Measurements from ENCODE around the gene PDZD2.
"Not testable (repeated sequence)": the region's sequence is repeated elsewhere in the genome, so short reads cannot be mapped to it uniquely, and the experiment has no call there.

The PDZD2 gene

DNA sequence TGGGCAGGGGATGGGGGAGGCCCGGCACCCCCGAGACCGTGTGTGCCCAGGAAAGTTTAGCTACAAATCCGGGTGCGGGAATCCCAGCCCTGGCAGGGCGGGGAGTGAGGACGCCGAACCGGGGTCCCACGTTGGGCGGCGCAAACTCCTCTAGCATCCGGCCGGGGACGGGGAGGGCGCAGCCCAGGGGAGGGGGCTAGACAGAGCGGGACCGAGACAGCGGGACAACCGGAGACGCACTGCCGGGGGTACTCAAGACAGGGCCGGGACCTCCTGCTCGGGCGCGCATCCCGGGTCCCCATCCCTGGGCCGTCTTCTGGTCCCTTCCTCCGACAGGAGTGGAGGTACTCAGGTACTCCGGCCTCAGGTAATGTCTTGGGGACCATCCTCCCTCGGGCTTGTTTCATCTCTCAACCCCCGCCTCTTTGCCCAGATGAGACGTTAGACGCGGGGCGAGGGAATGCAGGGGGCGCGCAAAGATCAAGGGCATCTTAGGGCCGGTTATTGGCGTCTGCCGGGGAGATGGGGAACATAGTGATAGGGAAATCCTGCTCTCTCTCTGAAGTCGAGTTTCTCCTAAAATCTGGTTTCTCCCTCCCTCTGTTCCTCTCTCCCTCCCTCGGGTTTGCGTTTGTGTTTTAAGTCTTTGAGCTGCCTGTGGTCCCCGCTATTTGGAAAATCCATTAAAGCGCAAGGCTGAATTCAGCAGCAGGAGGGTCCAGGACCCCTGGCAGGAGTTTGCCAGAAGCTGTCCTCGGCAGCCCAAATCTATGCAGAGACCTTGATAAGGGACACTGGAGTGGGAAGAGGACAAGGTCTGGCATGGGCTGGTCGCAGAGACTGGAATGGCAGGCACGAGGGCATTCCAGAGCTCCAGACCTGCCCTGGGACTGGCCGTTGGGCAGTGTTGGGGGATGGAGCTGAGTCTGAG is 815 bp downstream of the PDZD2 start:
- no peak for DNase-seq

DNA sequence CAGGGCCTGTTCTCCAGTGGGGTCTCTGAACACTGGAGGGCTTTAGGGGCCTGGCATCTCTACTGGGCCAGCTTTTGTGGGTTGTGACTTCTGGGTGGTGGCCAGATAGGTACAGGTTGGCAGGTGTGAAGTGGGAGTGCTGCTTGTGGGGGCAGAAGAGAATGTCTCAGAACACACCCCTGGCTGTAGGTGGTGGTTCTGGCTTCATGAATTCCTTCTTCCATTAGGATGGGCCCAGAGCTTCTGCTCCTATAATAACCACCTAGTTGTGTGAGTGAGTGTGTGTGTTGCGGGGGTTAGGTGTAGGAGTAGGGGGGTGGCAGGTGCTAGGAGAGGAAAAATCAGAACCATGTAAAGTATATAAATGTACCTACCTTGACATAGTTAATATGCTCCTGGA is 1.6 kb downstream of the PDZD2 start:
- no peak for DNase-seq

DNA sequence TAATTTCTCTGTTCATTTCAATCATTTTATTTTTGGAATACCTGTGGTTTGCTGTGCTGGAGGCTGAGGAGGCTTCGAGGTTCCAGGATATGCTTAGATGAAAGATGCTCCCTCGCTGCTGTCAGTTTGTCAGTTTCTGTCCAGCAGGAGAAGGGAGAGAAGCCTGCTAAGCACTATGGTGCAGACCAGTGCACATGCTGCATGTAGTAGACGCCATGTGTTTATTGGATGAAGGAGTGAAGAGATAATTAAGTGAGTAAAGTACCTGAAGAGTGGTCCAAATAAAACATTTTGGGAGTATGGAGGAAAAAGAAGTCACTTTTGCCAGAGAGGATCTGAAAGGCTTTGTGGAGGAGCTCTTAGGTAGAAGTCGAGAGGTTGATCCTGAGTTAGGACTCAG is 2.1 kb downstream of the PDZD2 start:
- no peak for DNase-seq

DNA sequence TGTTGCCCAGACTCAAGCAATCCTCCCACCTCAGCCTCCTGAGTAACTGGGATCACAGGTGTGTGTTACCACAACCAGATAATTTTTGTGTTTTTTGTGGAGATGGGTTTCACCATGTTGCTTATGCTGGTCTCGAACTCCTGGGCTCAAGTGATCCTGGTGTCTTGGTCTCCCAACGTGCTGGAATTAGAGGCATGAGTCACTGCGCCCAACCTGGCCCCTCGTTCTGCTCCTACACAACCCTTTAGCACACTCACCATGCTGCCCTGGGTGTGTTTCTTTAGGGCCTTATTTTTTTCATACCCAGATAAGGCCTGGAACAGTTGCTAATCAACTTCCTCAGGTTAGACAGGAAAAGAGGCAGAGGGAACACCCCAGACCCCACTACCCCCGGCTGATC is 2.6 kb downstream of the PDZD2 start:
- no peak for DNase-seq

DNA sequence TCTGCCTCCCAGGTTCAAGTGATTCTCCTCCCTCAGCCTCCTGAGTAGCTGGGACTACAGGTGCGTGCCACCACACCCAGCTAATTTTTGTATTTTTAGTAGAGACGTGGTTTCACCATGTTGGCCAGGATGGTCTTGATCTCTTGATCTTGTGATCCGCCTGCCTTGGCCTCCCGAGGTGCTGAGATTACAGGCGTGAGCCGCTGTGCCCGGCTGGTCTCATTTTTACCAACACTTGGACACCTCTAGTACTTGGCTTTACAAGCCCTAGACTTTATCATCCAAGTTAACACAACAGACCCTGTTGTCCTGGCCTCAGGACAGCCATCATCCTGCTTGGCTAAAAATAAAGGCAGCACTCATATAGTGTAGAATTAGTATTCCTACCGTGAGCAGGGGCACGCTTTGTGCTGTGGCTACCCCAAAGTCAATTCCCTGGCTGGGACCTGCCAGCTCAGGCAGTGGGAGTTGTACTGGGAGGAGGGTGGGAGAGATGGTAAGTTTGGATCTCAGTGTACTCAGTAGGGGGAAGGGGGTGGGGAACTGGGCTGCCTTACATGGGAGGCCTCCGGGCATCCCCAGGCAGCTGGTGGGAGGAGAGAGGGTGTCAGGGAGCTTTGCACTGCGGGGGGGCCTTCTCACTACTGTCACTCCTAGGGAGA is 6.6 kb downstream of the PDZD2 start:
- DNase-seq: no peak

DNA sequence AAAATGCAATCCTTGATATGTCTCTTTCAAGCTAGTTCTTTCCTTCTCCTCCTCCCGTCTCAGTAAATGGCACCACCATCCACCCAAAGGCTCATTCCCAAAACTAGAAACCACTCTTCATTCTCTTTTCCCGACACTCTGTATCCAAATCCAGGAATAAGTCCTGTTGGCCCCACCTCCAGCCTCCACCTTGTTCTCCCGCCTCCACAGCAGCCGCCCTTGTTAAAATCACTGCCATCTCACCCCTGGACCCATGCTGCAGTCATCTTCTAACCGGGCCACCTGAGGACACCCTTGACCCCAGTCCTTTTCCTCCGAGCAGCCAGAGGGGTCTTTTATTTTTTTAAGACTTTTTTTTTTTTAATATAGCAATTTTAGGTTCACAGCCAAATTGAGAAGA is 9.4 kb downstream of the PDZD2 start:
- DNase-seq: no peak

DNA sequence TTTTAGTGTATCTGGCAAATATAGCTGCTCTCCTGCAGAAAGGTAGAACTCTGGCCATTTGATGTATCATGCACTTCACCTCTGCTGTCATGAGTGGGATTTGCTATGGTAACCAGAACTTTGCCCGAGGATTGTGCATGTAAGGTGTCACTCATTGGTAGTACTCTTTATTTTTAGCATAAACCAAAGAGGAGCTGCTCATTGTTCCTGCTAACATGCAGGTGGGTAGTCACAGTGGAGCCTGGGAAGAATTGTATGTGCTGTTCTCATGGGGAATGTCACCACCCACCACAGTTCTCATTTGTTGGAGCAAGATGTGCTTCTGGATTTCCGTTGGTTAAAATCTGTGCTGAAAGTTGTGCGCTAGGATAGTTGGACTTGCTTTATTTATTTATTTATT is 12.3 kb downstream of the PDZD2 start:
- DNase-seq: no peak

DNA sequence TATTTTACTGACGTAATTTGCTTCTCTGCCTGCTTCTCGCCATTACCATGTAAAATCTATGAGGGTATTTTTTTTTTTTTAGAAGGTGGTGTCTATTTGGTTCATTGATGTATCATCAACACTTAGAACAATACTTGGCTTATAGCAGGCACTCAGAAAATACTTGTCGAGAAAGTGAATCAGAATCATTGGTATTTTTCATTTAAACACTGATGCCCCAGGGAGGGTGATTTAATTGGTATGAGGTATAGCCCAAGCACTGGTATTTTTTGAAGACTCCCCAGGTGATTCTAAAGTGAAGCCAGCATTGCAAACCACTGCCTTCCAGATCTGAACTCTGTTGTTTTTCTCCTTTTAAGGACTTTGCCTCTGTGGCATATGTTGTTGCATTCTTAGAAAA is 16.6 kb downstream of the PDZD2 start:
- DNase-seq: no peak

DNA sequence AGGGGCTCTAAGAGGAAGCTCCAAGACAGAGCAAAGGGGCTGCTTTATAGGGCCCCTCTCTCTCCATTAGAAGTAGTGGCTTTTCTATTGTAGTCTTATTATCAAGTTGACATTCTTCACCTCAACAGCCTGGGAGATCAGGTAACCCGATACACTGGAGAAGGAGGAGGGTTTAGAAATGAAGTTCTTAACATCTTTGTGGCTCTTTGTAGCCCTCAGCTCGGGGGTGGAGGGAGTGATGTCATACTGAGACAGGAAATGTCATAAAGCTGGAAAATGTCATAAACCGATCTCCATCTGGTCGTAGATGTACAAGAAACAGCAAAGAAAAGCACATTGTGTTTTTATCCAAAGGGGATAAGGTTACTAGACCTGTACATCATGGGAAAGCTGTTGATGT is 17.9 kb downstream of the PDZD2 start:
- no peak for DNase-seq

DNA sequence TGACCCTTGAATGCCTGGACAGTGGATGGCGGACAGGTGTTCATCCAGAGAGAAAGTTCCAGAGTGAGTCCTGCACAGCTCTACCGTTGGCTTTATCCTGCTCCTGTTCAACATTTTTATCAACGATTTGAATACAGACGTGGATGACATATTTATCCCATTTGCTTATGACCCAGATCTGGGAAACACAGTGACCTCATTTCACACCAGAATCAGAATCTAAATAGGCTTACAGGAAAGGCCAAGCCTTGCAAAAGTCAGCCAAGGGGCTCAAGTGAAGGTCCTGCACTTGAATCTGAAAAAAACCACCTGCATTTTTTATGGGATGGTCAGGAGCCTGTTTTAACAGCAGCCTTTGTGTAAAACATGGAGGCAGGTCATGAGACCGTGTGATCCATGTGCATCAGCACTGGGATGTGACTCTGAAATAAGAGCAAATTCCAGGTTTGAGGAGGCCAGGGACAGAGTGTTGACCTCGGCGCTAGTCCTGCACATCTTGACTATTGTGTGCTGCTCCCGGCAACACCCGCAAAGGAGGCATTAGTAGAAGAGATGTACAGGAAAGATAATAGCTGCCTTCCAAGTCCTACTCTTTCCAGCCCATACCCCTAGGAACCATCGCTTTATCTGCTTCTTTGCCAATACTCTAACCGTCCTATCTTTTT is 18.5 kb downstream of the PDZD2 start:
- no peak for DNase-seq

DNA sequence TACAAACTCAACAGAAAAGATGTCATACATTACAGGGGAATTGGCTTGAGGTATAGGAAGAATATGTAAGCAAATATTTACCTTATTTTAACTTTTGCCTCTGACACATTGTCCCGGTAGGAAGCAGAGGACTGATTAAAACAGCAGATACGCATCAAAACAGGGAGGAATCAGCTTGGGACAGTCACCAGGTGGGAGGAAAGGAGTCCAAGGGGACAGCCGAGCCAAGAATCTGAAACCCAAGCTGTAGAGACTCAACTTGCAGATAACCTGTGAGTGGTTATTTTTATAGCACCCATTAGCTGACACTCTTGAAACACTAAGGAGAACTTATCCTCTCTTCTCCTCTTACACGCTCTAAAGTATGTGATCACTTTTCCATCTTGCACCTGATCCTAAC is 22.3 kb downstream of the PDZD2 start:
- no peak for DNase-seq

DNA sequence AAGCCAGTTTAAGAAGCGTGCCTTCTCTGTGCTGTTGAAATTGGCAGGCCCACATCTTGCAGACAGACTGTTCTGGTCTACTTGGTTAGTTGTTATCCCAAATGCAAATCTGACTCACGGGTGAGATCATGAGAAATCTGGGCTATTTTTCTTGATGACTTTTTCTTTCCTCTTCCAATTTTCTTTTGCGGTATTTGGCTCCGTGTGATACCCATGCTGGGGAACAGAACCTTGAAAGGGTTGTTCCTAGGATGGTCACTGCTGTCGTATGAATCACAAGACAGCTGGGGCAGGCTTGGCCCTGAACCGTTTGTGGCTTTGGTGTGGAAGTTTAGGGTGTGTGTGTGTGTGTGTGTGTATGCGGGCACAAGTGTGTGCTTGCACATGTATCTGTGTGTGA is 24.6 kb downstream of the PDZD2 start:
- no peak for DNase-seq

DNA sequence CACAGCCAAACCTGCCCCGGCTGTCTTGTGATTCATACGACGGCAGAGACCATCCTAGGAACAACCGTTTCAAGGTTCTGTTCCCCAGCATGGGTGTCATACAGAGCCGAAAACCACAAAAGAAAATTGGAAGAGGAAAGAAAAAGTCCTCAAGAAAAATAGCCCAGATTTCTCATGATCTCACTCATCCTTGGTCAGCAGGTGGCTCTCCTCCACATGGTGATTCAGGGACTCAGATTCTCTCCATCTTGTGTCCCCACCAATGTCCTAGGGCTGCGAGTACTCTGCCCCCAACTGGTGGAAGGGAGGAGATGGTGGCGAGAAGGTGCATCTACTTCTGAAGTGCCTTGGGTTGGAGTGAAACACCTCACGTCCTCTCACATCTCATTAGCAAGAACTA is 25.6 kb downstream of the PDZD2 start:
- no peak for DNase-seq

DNA sequence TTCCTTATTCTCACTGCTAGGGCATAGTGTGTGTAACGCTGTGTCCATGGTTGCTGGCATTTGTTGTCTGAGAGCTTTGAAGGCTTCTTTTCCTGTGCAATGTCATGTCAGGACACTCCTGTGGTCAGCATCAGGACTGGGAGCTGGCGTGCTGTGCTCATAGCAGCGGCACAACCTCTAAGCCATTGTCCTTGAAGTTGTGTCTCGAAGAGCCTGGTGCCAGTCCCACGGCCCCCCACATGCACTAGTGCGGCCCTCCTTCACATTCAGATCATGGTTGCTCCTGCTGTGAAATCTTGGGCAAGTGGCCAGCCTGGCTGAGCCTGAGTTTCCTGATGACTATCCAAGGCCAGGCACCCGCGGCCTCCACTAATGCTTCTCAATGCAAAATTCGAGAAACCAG is 32.4 kb downstream of the PDZD2 start:
- no peak for DNase-seq

DNA sequence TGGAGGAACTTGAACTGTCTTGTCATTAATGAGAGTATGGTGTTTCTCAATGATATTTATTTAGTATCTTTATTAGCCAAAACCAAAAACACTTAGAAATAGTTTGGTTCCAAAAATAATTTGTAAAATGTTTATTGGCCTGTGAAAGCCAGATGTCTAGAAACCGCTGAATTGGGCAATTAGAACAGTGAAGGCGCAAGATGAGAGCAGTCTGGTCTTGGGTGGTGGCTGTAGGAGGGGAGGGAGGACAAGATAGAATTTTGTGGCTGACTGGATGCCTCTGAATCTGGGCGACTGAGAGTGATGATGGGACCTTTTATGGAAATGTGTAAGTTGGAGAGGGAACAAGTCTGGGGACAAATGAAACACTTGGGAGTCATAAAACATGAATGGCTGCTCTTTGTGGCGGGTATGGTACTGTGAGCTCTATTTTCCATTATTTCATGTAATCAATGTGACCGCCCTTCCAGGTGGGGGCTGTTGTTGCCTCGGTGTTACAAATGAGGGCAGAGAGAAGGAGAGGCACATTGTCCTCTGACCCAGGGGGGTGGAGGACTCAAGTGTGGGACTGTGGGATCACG is 35.5 kb downstream of the PDZD2 start:
- DNase-seq: no peak

DNA sequence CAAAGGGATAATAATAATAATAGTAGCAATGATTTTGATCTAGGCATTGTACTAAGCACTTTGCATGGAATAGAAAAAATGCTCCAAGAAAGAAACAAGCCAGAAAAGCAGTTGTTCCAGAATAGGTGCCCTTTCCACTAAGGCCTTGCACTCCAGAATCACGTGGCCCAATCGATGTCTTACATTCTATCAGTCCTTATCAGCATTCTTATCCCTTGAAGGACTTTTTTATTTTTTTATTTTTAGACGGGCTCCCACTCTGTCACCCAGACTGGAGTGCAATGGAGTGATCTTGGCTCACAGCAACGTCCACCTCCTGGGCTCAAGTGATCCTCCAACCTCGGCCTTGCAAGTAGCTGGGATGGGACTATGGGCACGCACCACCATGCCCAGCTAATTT is 36.5 kb downstream of the PDZD2 start:
- DNase-seq: no peak

DNA sequence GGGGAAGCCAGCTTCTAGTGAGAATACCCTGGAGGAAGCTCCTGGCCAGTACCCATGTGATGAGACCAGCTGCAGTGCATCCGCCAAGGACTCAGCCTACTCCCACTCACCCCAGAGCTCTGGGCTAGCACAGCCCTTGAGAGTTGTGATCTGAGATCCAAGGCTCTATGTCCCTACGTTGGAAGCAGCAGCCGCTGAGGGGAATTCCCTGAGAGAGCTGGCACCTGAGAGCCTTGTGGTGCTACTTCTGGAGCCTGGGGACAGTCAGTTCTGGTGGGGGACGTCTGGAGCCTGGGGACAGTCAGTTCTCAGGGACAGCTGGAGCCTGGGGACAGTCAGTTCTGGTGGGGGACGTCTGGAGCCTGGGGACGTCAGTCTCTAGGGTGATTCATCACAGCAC is 39.2 kb downstream of the PDZD2 start:
- DNase-seq: no peak

DNA sequence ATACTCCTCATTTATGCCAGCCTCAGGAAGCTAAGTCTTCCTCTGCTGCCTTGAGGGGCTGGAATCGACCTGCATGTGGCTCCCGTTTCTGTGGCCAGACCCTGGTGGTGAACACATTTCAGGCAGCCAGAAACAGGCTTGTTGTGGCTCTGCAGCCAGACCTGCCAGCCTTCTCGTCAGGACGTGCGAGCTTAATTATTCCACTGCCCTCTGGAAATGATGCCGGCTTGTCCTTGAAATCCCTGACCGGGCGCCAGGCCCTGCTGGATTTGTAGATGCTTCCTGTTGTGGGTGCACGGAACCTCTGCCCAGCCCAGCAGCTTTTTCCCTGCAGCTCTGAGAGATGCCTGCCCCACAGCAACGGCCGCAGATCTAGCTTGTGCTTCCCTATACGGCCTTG is 41.6 kb downstream of the PDZD2 start:
- DNase-seq: no peak

DNA sequence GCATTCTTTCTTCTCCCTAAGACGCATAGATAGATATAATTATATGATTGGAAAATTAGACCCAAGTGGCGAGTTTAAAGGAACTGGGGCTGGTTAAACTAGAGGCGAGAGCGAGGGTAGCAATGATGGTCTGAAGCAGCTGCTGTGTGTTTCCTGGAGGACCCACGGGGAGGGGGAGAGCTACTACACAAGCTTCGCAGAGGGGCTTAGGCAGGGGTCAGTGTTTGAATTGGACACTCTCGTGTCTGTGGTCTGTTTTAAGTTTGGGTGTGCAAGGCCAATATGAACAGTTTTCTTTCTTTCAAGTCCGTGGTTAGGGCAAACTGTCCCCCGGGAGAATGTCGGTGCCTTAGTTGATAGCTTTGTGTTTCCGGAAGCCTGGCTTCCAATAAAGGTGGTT is 43.1 kb downstream of the PDZD2 start:
- DNase-seq: no peak

DNA sequence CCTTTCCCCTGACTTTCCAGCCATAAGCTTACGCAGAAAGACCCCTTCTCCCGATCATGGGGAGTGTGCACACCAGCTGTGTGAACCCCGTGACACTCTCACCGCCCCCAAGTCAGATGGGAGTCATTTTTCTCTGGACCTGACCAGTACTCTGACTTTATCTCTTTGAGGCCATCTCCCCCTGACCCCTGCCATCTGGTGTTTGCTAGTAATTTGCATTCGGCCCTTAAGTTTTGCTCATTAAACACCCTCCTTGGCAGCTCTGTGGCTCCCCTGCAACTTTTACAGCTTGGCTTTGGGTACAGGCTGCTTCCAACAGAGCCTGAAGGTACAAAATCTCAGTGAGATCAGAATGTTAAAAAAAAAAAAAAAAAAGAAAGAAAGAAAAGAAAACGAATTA is 43.9 kb downstream of the PDZD2 start:
- DNase-seq: no peak

DNA sequence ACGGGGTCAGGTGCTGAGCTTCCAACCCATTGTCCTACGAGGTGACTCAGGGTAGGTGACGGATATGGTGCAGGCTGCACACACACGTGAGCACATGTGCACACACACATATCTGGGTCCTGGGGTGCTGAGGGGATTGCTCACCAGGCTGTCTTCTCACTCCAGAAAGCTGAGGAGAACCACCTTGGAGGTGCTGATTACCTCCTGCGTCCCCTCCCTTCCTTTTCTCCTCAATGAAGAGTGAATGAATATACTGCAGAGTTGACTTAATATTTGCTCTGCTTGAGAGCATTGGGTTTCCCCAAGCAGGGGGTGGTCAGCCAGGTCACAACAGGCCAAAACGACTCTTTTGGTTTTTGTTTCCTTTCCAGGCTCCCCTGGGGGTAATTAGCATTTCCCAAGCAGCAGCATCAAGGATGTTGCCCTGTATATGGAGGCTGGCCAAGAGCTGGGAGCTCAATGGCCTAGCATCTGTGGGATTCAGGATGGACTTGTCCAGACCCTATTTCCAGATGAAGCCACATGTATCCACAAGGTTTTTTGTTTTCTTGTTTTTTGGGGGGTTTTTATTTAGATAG is 49.7 kb downstream of the PDZD2 start:
- DNase-seq: no peak

DNA sequence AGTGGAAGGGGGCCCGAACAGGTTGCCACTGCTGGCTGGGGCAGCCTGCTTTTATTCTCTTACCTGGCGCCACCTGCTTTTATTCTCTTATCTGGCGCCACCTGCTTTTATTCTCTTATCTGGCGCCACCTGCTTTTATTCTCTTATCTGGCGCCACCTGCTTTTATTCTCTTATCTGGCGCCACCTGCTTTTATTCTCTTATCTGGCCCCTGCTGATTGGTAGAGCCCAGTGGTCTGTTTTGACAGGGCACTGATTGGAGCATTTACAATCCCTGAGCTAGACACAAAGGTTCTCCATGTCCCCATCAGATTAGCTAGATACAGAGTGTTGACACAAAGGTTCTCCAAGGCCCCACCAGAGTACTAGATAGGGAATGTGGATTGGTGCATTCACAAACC is 52.5 kb downstream of the PDZD2 start:
- DNase-seq: not testable (repeated sequence)

DNA sequence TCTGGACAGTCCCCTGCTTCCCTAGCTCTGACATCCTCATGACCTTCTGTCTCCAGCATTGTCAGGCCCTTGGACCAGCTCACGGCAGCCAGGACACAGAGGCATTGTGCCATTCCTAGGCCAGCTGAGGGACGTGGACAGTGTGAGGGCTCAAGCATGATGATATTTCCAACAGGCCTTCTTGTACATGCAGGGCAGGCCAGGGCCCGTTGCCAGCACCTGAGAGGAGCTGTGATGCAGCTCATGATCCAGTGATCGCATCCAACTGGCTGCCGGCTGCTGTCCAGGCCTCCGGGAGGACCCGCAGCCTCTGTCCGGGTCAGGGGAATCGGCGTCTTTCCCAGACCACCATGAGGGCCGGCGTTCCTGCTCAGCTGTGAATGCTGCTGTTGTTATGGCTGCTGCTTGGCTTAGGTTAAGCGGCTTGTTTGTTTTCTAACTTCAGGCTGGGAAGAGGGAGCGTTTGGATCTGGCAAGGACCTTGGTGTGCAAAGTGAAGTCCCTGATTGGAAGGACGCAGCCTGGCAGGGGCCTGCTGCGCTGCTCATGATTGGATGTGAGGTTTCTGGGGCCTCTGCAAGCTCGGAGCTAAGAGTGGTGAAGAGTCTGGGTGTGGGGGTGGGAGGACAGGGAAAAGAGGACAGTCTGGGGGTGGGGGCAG is 53.8 kb downstream of the PDZD2 start:
- DNase-seq: no peak

All from NCI-H2029 treated with DMSO at 0.1 percent for 48 hours (cell line).